Activated CD8-positive, alpha-beta memory T cell treated with anti-CD3 and anti-CD28 coated beads for 48 hours (primary cell): ENCODE data around the gene SSB.
"Not testable (repeated sequence)": the region's sequence is repeated elsewhere in the genome, so short reads cannot be mapped to it uniquely, and the experiment has no call there.

Experiments
- DNase-seq, 3 experiments: peaks; one replicate each; pipeline ENCODE4 v3.0.0-alpha.2; 2020; ENCODE audit warnings: low read depth in 2 of 3, low spot score in 2 of 3

SSB gene

GRCh38 chr2:169828141-169828811 lies 29.6 kb downstream of the SSB start:
- peak in 1 of 3 experiments; percentile 25 for DNase-seq

- no peak for DNase-seq
These were observed 35.7 kb downstream of the SSB start for GRCh38 chr2:169834401-169834800.

GRCh38 chr2:169838743-169839489 lies 40.2 kb downstream of the SSB start:
- no peak for DNase-seq

GRCh38 chr2:169839954-169840746 lies 41.5 kb downstream of the SSB start:
- DNase-seq, result no peak

- DNase-seq, result no peak
These were observed 42.1 kb downstream of the SSB start for GRCh38 chr2:169840747-169841142.

GRCh38 chr2:169841625-169842024 lies 43.0 kb downstream of the SSB start:
- DNase-seq, result not testable (repeated sequence)

- no peak for DNase-seq
These were observed 46.3 kb downstream of the SSB start for GRCh38 chr2:169845016-169845415.

GRCh38 chr2:169848959-169849693 lies 50.5 kb downstream of the SSB start:
- not testable (repeated sequence) for DNase-seq

- no peak for DNase-seq
These were observed 51.0 kb downstream of the SSB start for GRCh38 chr2:169849710-169850109.

- no peak for DNase-seq
These were observed 54.5 kb downstream of the SSB start for GRCh38 chr2:169853041-169853668.

GRCh38 chr2:169855281-169856258 lies 56.9 kb downstream of the SSB start:
- DNase-seq, result not testable (repeated sequence)

- DNase-seq, result no peak
These were observed 60.8 kb downstream of the SSB start for GRCh38 chr2:169859423-169859822.

- no peak for DNase-seq
These were observed 61.5 kb downstream of the SSB start for GRCh38 chr2:169860149-169860548.
